C1 segment of cervical spinal cord (tissue), 14 donors: Measurements from ENCODE around the gene IFT20.
"Not testable (repeated sequence)": the region's sequence is repeated elsewhere in the genome, so short reads cannot be mapped to it uniquely, and the experiment has no call there.

Experiments
- DNase-seq, 14 donors: peaks; one replicate each; lab custom pipeline; 2025; lab: John Stamatoyannopoulos, UW

The IFT20 gene

DNA sequence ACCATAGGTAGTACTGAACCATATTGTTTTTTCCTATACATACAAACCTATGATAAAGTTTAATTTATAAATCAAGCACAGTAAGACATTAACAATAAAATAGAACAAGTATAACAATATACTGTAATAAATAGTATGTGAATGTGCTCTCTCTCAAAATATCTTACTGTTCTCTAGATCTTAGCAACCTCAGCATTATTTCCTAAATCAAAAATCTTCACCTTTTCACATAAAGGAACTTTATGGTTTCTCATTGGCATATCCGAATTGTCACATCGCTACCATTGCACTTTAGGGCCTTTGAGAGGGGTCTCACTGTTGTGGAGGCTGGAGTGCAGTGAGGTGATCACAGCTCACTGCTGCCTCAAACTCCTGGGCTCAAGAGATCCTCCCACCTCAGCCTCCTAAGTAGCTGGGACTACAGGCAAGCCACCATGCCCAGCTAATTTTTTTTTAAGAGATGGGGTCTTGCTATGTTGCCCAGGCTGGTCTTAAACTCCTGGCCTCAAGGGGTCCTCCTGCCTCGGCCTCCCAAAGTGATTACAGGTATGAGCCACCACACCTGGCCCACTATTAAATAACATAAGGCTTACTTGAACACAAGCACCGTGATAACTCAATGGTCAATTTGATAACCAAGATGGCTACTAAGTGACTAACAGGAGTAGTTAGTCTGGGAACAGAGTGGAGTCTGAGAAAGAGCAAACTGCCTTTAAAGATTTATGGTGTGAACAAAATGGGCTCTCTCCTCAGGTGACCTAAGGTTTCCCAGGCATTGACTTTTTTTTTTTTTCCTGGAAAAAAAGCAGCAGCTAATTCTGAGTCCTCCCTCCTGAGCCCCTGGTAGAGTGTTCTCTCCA, 19.2 kb downstream of the IFT20 start:
- DNase-seq: no peak

DNA sequence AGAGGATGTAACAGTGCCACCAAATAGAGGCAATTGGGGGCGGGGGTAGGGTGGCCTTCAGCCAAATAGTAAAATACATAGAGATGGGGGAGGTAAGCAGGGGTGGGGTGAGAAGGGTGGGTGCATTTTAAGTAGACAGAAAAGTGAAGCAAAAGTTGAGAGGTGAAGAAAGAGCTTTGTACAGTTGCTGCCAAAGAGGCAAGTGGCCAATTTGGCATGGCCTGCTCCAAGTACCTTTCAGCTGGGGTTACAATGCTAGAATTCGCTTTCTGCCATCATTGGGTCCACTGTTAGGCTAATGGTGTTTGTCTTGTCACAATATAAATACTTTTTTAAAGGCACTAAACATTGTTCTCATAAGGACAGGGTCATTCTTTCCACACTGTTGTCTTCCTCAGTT, 21.4 kb downstream of the IFT20 start:
- DNase-seq: no peak

DNA sequence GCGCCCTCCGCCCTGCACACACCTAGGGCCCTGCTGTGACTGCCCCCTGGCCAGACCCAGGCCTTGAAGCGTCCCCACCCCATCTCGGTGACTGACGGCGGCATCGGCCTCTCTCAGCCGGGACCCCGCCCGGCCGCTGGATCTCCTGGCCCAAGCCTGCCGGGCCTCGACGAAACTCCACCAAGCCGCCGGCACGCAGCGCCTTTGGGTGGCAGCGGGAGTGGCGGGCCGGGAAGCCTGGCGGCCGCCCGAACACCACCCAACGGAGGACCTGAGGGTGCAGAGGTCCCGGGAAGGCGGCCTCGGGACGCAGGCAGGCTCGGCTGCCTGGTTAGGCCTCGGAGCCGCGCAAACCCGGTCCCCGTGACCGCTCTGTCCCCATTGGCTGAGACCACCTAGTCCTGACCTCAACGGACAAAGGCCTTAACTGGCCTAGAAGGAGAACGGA, 28.3 kb downstream of the IFT20 start:
- no peak for DNase-seq

DNA sequence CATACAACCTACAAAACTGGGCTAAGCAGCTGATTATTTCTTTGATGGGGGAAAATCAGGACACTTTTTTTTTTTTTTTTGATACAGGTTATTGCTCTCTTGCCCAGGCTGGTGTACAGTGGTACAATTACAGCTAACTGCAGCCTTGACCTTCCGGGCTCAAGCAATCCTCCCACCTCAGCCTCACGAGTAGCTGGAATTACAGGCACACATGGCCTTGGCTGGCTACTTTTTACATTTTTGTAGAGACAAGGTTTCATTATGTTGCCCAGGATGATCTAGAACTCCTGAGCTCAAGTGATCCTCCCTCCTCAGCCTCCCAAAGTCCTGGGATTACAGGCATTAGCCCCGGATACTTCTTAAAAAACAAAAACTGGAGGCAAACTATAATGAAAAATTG, 36.8 kb downstream of the IFT20 start:
- DNase-seq: no peak

DNA sequence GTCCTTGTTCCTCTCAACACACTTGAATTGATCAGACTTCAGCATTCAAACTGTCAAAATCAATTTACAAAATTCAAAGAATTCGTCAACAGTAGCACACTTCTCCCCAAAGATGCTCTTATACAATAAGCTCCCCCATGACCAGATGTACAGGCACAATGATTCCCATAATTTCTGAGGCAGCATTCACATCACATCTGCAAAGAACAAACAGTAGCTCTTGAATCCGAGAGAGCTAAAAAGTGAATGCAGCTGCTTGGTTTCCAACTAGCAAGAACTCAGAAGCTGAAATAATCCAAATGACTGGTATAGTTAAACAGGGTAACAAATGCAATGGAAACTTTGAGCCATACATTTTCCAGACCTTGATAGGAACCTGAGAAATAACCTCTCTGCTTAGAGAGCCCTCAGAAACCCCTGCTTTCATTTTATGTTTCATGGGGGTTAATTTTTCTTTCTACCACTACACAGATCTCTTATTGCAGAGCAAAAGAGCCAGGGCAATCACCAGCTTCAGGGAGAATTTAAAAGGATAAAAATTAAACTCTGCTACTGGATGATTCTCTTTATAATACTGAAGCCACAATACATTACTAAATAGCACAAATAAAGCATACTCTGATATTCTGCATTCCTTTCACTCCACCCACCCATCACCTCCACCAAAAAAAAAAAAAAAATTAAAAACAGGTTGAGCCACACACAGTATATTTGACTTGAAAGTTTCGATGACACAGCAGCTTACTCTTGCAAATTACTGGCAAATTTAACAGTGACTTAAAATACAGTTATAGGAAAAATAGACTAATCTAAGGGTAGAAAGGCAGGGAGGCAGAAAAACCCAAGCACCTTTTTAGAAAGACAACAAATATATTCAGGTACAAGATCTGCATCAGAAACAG, 39.3 kb downstream of the IFT20 start:
- no peak for DNase-seq

DNA sequence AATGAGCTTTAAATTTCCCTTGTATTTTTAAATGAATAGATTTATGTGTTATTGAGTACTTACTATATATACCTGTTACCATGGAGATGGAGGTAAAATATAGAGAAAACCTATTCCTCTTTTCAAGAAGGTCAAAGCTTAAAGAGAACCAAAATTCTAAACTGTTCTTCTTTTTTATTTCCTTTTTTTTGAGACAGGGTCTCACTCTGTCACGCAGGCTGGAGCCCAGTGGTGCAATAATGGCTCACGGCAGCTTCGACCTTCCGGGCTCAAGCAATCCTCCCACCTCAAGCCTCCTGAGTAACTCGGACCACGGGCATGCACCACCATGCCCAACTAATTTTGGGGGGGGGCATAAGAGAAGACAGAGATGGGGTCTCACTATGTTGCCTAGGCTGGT, 41.3 kb downstream of the IFT20 start:
- no peak for DNase-seq

DNA sequence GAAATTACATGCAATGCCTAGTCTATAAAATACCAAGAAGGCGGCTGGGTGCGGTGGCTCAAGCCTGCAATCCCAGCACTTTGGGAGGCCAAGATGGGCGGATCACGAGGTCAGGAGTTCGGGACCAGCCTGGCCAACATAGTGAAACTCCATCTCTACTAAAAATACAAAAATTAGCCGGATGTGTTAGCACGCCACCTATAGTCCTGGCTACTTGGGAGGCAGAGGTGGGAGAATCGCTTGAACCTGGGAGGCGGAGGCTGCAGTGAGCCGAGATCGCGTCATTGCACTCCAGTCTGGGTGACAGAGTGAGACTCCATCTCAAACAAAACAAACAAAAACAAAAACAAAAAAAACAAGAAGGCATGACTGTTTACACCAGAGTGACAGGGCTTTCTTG, 42.4 kb downstream of the IFT20 start:
- DNase-seq: not testable (repeated sequence)

DNA sequence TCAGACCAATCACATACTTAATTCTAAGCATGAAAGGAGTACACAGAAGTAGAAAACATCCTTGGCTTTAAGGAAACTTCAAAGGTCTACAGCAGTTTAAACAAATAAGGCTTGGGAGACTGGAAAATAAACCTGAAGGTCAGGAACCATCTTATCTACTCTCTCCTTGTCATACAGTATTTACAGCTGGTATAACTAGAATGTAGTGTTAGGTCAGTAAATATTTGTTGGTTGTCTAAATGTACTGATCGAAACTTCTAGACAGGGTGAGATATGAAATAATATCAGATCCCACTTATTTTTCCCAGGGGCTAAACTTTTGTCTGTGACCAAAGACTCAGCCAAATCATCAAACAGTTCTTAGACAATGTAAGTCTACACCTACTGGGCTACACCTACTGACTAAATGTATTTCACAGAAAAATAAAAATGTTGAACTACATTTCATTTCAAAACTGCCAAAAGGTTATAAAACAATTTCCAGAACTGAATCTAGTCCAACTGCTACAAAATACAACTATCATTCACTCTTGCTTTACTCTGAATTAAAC, 43.4 kb downstream of the IFT20 start:
- no peak for DNase-seq

DNA sequence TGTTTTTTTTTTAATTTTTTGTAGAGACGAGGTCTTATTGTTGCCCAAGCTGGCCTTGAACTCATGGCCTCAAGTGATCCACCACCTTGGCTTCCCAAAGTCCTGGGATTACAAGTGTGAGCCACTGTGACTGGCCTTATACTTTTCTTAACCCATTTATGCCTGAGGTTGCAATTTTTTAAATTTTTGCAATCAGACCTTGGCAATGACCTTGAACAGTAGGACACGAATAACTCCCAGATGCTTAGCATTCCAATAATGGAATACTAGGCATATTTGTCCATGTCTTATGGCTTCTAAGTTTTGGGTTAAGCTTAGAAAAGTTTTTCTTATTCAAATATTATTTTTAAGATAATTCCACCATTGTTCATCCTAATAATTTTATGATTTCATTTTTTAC, 44.6 kb downstream of the IFT20 start:
- no peak for DNase-seq

DNA sequence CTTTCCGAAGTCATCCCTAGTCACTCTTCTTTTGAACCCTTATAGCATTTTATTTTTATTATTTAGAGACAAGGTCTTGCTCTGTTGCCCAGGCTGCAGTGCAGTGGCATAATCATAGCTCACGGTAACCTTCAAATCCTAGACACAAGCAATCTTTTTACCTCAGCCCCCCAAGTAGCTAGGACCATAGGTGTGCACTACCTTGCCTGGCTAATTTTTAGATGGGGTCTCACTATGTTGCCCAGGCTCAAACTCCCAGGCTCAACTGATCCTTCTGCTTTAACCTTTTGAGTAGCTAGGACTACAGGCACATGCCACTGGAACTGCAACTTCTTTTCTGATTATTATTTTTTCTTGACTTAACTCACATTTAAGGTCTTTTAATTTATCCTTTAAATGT, 49.3 kb downstream of the IFT20 start:
- no peak for DNase-seq

DNA sequence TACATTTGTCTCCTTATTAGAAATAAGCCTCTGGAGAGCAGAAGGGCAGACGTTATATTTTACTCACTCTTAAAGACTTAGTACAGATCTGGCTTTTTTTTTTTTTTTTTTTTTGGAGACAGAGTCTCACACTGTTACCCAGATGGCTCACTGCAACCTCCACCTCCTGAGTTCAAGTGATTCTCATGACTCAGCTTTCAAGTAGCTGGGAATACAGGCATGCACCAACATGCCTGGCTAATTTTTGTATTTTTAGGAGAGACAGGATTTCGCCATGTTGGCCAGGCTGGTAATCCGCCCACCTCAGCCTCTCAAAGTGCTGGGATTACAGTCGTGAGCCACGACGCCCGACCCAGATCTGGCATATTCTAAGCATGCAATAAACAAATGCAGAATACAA, 52.7 kb downstream of the IFT20 start:
- no peak for DNase-seq

DNA sequence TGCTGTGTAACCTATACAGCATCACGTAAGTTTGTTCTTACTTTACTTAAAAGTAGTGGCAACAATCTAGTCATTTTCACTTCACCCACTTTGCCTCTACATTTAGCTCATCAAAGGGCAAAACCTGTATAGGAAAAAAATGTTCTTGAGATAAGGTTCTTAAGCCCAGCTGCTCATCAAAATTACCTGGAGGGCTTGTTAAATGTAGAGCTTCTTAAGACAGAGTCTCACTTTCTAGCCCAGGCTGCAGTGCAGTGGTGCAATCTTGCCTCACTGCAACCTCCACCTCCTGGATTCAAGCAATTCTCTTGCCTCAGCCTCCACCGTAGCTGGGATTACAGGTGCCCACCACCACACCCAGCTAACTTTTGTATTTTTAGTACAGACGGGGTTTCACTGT, 54.4 kb downstream of the IFT20 start:
- no peak for DNase-seq

DNA sequence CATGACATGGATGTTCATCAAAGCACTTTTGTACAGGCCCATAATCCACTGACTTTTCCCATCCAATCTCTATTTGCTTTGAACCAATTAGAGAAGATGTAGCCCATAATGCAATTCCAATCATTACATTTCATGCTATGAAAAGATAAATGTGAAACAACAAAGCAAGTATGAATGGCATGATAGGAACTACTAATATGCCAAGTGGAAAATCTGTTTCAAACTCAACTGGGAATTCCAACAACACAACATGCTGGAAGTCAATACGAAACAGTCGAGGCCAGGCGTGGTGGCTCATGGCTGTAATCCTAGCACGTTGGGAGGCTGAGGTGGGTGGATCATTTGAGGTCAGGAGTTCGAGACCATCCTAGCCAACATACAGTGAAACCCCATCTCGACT, 55.9 kb downstream of the IFT20 start:
- no peak for DNase-seq
